ENCODE measurements around the gene GPX6. TPM values are rescaled to one million over a fixed set of nuclear protein-coding genes. Genes with fewer than 3 reads are reported as not detected.

The GPX6 gene
- total and polyA plus RNA-seq, 10 donors: not detected

- Histone ChIP-seq H3K27me3 (replicated peaks in 1 of 7) (peaks cover 0 to 99% (median 24%) of the 10 kb centered on the region in 7 donors), H3K9me3 (peaks cover 0 to 23% (median 5%) of the 10 kb centered on the region in 8 donors), H3K36me3 (no peaks in the 10 kb centered on the region), H3K4me1 (peaks cover 0 to 18% (median 5%) of the 10 kb centered on the region in 6 donors), H3K27ac (no peak overlapping the region), H3K4me3 (peak overlapping the region in 1 of 8 donors; percentile 62)
- TF ChIP-seq POLR2A (IDR thresholded peaks at IDR 0.05) (no peak), POLR2AphosphoS5 (IDR thresholded peaks at IDR 0.05) (no peak)
- TF ChIP-seq, protein P1, sequence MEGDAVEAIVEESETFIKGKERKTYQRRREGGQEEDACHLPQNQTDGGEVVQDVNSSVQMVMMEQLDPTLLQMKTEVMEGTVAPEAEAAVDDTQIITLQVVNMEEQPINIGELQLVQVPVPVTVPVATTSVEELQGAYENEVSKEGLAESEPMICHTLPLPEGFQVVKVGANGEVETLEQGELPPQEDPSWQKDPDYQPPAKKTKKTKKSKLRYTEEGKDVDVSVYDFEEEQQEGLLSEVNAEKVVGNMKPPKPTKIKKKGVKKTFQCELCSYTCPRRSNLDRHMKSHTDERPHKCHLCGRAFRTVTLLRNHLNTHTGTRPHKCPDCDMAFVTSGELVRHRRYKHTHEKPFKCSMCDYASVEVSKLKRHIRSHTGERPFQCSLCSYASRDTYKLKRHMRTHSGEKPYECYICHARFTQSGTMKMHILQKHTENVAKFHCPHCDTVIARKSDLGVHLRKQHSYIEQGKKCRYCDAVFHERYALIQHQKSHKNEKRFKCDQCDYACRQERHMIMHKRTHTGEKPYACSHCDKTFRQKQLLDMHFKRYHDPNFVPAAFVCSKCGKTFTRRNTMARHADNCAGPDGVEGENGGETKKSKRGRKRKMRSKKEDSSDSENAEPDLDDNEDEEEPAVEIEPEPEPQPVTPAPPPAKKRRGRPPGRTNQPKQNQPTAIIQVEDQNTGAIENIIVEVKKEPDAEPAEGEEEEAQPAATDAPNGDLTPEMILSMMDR (IDR thresholded peaks at IDR 0.05 in 8 of 11, conservative IDR thresholded peaks at IDR 0.05 in 3 of 11): no peak
- 53 to 59% (median 54%) methylated on average over 7 of the region's 7 CpGs for WGBS, 5 donors
- intact Hi-C loops (cut with DNase I; ENCODE audit: low total_unique reads): no loop called here
- DNase-seq: no peak
Observed at GRCh38 chr6:28541996-28542395, 26.4 kb upstream of the GPX6 start.

GRCh38 chr6:28537509-28538140 lies 22.0 kb upstream of the GPX6 start:
- WGBS, 5 donors: 38 to 46% (median 39%) methylated on average over 22 of the region's 22 CpGs
- Histone ChIP-seq H3K4me3 (peak overlapping the region in 1 of 8 donors; percentile 42), H3K27me3 (replicated peaks in 1 of 7) (peaks cover 0 to 98% (median 22%) of the 10 kb centered on the region in 7 donors), H3K27ac (no peak overlapping the region), H3K4me1 (peaks cover 0 to 3% (median 0%) of the 10 kb centered on the region in 6 donors), H3K9me3 (peaks cover 0 to 23% (median 5%) of the 10 kb centered on the region in 8 donors), H3K36me3 (no peaks in the 10 kb centered on the region)
- TF ChIP-seq POLR2A (IDR thresholded peaks at IDR 0.05) (no peak), POLR2AphosphoS5 (IDR thresholded peaks at IDR 0.05) (no peak)
- TF ChIP-seq, protein P1 (IDR thresholded peaks at IDR 0.05 in 8 of 11, conservative IDR thresholded peaks at IDR 0.05 in 3 of 11): no peak
- no peak for DNase-seq
- intact Hi-C loops (cut with DNase I; ENCODE audit: low total_unique reads): no loop called here

GRCh38 chr6:28537065-28537464 lies 21.5 kb upstream of the GPX6 start:
- Histone ChIP-seq H3K9me3 (peaks cover 0 to 18% (median 5%) of the 10 kb centered on the region in 8 donors), H3K27me3 (replicated peaks in 1 of 7) (peaks cover 0 to 98% (median 22%) of the 10 kb centered on the region in 7 donors), H3K4me1 (no peaks in the 10 kb centered on the region), H3K36me3 (no peaks in the 10 kb centered on the region), H3K4me3 (peak overlapping the region in 1 of 8 donors; percentile 42), H3K27ac (no peak overlapping the region)
- intact Hi-C loops (cut with DNase I; ENCODE audit: low total_unique reads): no loop called here
- TF ChIP-seq, protein P1 (IDR thresholded peaks at IDR 0.05 in 8 of 11, conservative IDR thresholded peaks at IDR 0.05 in 3 of 11): no peak
- TF ChIP-seq POLR2A (IDR thresholded peaks at IDR 0.05): no peak
- no peak for TF ChIP-seq POLR2AphosphoS5 (IDR thresholded peaks at IDR 0.05)
- DNase-seq: no peak
- WGBS, 5 donors: 2 to 6% (median 5%) methylated on average over 18 of the region's 18 CpGs

DNA sequence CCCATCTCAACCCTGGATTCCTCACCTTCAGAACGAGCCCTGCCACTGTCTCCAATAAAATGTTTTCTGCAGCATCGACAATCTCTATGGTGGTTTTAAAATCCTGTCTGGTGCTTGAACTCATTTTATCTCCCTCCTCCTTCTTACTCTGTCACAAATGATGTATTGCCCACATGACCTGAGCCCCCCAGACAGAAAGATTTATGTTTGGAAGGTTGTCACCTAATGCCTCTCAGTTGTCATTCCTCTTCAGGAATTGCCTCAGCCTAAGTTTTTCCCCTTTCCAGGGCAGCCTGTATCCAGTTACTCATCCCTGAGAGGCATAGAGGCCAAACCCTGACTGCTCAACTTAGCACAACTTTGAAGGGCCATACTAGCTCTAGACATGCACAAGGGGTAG lies 19.3 kb upstream of the GPX6 start:
- no peak for DNase-seq
- no peaks in the 10 kb centered on the region for H3K4me1 ChIP-seq
- no peak overlapping the region for H3K27ac ChIP-seq
- TF ChIP-seq POLR2A (IDR thresholded peaks at IDR 0.05): no peak
- TF ChIP-seq, protein P1 (IDR thresholded peaks at IDR 0.05 in 8 of 11, conservative IDR thresholded peaks at IDR 0.05 in 3 of 11): no peak
- no peak for TF ChIP-seq POLR2AphosphoS5 (IDR thresholded peaks at IDR 0.05)
- no peak overlapping the region for H3K4me3 ChIP-seq
- peaks cover 0 to 93% (median 22%) of the 10 kb centered on the region in 7 donors for H3K27me3 ChIP-seq (replicated peaks in 1 of 7)
- intact Hi-C loops (cut with DNase I; ENCODE audit: low total_unique reads): no loop called here
- H3K36me3 ChIP-seq: no peaks in the 10 kb centered on the region
- H3K9me3 ChIP-seq: peaks cover 0 to 4% (median 0%) of the 10 kb centered on the region in 8 donors
- 50 to 69% (median 57%) methylated on average over 2 of the region's 2 CpGs for WGBS, 5 donors

Measured in spleen (tissue), 11 donors.